Activated CD8-positive, alpha-beta T cell treated with anti-CD3 and anti-CD28 coated beads for 36 hours (primary cell): ENCODE results near the gene SPCS1. TPM values are rescaled to one million over a fixed set of nuclear protein-coding genes. Genes with fewer than 3 reads are reported as not detected.

Experiments used
- ATAC-seq: fragments of 200-7000 bp; cut with Tn5 transposase; one replicate; pipeline ENCODE4 v1.10.0; 2021; ENCODE audit warnings: mild to moderate bottlenecking, moderate library complexity
- CTCF ChIA-PET: fragments of 350-600 bp; sonication (Branson Sonifier 250); formaldehyde crosslinking; loops from one replicate; lab custom pipeline; 2021; ENCODE audit warnings: antibody characterized with exemption; lab: Charles Lee
- POLR2A ChIA-PET: fragments of 350-600 bp; sonication (Branson Sonifier 250); formaldehyde crosslinking; loops from one replicate; lab custom pipeline; 2021; ENCODE audit warnings: antibody characterized with exemption; lab: Charles Lee
- DNase-seq: peaks from one replicate; pipeline ENCODE4 v3.0.0-alpha.2; 2020
- H3K27ac Mint-ChIP-seq: one replicate; pipeline ENCODE4 v1.8.0; 2021; ENCODE audit warnings: mild to moderate bottlenecking, mixed read lengths
- H3K27me3 Mint-ChIP-seq: one replicate; pipeline ENCODE4 v1.8.0; 2021; ENCODE audit warnings: mixed read lengths
- H3K36me3 Mint-ChIP-seq: one replicate; pipeline ENCODE4 v1.8.0; 2021; ENCODE audit warnings: low read depth, mixed read lengths
- H3K4me1 Mint-ChIP-seq: one replicate; pipeline ENCODE4 v1.8.0; 2021; ENCODE audit warnings: low read depth, mixed read lengths
- H3K4me3 Mint-ChIP-seq: one replicate; pipeline ENCODE4 v1.8.0; 2021; ENCODE audit warnings: mild to moderate bottlenecking, moderate library complexity, mixed read lengths
- H3K9me3 Mint-ChIP-seq: one replicate; pipeline ENCODE4 v1.8.0; 2021; ENCODE audit warnings: mixed read lengths
- CTCF ChIP-seq: fragments of 200-600 bp; IDR thresholded peaks from one replicate; pipeline ENCODE4 v1.8.0; 2022; ENCODE audit warnings: antibody characterized with exemption, mild to moderate bottlenecking
- intact Hi-C: fragments of 100-400 bp; cut with micrococcal nuclease; formaldehyde crosslinking; loops from one replicate; pipeline ENCODE4 v1.10.0; 2022
- total RNA-seq, 2 experiments: library from RNA; stranded (reverse); gene quantifications; one replicate each; pipeline ENCODE4 v1.2.3, GENCODE V29; 2021

The SPCS1 gene
- total RNA-seq, 2 experiments from 2014 or later: 116 to 120 TPM

GRCh38 chr3:52754373-52754772 lies 48.5 kb downstream of the SPCS1 start:
- ChIA-PET CTCF (interaction anchor here (1.8 kb wide), 1 partner anchor 12 kb away, joined by 4 read pairs; no protein-coding TSS in a partner anchor), POLR2A (no interaction called here)
- H3K9me3 Mint-ChIP-seq: no peaks in the 10 kb centered on the region
- H3K4me3 Mint-ChIP-seq: no peak overlapping the region
- H3K36me3 Mint-ChIP-seq: peaks cover 23% of the 10 kb centered on the region
- DNase-seq (no peak), ATAC-seq (no peak)
- no peaks in the 10 kb centered on the region for H3K27me3 Mint-ChIP-seq
- TF ChIP-seq CTCF: no peak
- H3K4me1 Mint-ChIP-seq: peaks cover 1% of the 10 kb centered on the region
- intact Hi-C loops: no loop called here
- H3K27ac Mint-ChIP-seq: no peak overlapping the region

DNA sequence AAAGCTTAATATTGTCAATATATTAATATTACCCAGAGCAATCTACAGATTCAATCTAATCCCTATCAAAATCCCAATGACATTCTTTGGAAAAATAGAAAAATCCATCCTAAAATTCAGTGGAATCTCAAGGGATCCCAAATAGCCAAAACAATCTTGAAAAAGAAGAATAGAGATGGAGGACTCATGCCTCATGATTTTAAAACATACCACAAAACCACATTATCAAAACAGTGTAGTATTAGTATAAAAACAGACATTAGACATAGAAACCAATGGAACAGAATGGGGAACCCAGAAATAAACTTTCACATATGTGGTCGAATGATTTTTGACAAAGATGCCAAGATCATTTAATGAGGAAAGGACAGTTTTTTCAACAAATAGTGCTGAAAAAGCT lies 50.2 kb downstream of the SPCS1 start:
- Mint-ChIP-seq H3K9me3 (no peaks in the 10 kb centered on the region), H3K4me3 (no peak overlapping the region), H3K36me3 (peaks cover 20% of the 10 kb centered on the region), H3K4me1 (peaks cover 6% of the 10 kb centered on the region), H3K27me3 (no peaks in the 10 kb centered on the region), H3K27ac (no peak overlapping the region)
- ChIA-PET POLR2A (no interaction called here), CTCF (no interaction called here)
- no peak for DNase-seq
- no peak for ATAC-seq
- TF ChIP-seq CTCF: no peak
- intact Hi-C loops: no loop called here

Other genes starting within 250 kb of the SPCS1 start
- under 1 TPM; 0.09 to 0.20 TPM for gene STAB1, start 210.8 kb upstream of the SPCS1 start, total RNA-seq
- gene NT5DC2, start 172.2 kb upstream of the SPCS1 start, total RNA-seq: 10 to 100 TPM; 53.8 to 61.7 TPM
- 10 to 100 TPM; 14.0 to 20.5 TPM for gene UQCC5, start 169.5 kb upstream of the SPCS1 start, total RNA-seq
- 10 to 100 TPM; 55.9 to 56.1 TPM for gene PBRM1, start 20.2 kb upstream of the SPCS1 start, total RNA-seq
- gene GNL3, start 20.1 kb upstream of the SPCS1 start, total RNA-seq: 100 to 1,000 TPM; 198 to 200 TPM
- 10 to 100 TPM; 34.0 to 35.0 TPM for gene GLT8D1, start 315 bp upstream of the SPCS1 start, total RNA-seq
- gene NEK4, start 64.8 kb downstream of the SPCS1 start, total RNA-seq: 10 to 100 TPM; 16.2 to 18.4 TPM
- not detected for gene ITIH1, start 71.5 kb downstream of the SPCS1 start, total RNA-seq
- not detected for gene ITIH3, start 88.7 kb downstream of the SPCS1 start, total RNA-seq
- 1 to 10 TPM; 3.9 to 5.5 TPM for gene ITIH4, start 124.6 kb downstream of the SPCS1 start, total RNA-seq
- gene MUSTN1, start 128.9 kb downstream of the SPCS1 start, total RNA-seq: not detected
- gene STIMATE, start 191.4 kb downstream of the SPCS1 start, total RNA-seq: 10 to 100 TPM; 17.3 to 18.3 TPM